D341Med (cell line): ENCODE data around the gene TYMP.

Source experiments
- DNase-seq: peaks from one replicate; pipeline ENCODE4 v3.0.0; 2012; ENCODE audit warnings: low spot score

Gene TYMP

DNA sequence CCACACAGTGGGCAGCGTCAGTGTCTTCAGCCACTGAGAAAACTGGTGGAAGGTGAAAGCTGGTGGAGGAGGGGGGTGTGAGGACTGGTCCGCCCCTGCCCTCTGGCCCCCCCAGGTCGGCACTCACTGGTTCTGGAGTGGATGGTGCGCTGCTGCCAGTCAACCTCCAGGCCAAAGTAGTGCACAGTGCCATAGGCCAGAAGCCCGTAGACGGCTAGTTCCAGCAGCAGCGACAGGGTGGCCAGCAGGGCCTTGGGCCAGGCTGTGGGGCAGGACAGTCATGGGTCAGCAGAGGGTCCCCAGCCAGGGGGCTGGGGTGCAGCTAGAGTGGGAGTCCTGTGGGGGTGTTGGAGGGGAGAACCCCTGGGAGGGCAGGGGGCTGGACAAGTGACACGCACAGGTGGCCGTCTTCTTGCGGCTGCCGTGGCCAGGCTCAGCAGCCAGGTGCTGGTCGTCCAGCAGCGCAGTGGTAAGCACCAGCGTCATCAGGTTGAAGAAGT is 24.5 kb downstream of the TYMP start:
- DNase-seq, result no peak

DNA sequence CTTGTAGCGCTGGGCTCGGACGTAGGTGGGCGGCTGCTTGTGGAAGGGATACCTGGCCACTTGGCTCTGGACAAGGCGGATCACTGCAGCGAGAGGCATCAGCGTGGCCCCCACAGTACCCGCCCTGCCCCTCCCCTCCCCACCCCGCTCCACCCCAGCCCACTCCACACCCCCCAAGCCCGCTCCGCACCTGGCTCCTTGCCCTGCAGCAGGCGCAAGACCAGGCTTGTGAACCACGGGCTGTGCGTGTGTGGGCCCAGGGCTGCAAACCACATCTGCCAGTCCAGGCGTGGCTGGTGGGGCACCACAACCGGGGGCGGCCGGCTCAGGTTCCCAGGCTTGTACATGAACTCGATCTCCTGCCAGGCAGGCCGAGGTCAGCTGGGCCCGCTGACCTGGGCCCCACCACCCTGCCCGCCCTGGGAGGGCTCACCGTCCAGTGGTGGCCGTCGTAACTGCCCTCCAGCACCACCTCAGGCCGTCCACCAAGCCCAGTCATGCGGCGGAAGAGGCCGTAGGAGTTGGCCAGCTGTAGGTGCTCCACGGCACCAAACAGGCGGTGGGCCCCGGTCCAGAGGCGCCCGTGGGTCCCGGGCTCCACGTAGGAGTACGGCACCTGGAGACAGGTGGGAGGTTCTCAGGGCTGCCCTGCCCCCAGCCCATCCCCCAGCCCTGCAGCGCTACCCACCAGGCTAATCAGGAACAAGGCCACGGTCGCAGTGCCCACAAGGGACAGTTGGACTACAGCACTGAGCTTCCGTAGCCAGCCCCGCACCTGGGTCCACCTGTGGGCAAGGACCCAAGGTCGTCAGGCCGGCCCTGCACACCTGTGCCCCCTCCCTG is 25.2 kb downstream of the TYMP start:
- no peak for DNase-seq

DNA sequence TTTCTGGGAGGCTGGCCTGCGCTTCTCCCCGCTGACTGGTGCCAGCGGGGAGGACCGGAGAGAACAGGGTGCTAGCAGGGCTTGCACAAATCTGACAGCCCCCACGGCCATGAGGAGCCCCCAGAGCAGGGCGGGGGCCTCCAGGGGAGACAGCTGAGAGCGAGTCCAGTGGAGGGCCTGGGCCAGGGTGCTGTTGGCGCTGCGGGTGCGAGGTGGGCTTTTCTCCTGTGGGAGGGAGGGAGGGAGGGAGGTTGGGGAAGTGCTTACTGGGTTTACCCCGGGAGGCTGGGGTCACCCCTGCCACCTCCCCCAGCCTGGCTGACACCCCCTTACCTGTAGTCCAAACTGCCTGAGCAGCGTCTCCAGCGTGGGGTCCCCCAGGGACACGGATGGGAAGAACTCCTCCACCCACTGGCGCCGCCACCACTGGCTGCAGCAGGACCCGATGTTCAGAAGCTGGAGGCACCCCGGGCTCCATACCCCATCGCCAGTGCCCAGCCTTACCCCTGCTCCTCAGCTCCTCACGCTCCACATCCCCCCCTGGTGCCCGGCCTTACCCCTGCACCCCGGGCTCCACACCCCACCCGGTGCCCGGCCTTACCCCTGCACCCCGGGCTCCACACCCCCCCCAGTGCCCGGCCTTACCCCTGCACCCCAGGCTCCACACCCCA is 26.2 kb downstream of the TYMP start:
- DNase-seq, result no peak

DNA sequence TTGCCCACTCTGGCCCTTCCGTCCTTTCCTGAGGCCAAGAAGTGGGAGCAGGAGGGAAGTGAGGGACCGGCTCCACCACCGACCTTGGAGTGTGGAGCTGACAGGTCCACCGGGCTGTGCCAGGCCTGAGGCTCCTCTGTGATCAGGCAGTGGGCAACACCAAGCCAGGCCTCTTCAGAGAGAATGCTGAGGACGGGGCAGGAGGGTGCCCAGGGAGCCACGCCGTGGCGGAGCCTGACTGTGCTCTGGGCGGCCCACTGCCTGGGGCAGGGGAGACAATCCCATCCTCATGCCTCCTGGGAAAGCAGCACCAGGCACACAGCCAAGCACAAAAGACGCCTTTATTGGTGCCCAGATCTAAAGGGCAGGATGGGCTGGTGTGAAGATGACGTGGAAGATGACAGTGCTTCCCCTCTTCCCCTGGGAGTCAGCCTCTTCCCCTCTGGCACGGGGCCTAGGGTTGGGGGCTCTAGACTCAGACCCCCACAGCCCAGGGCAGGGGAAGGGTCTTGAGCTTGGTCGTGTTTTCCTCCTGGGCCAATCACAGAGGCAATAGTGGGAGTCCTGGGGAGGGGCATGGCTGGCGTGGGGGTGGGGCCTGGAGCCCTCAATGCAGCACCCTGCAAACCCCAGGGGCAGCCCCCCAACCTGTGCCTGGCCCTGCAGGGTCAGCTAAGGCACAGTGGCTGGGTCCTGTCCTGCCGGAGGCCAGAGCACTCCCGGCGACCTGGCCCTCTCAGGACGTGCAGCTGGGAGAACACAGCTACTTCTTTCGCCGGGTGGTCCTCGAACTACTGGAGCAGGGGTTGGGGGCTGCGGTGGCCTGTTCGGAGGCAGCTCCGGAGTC is 27.0 kb downstream of the TYMP start:
- no peak for DNase-seq

DNA sequence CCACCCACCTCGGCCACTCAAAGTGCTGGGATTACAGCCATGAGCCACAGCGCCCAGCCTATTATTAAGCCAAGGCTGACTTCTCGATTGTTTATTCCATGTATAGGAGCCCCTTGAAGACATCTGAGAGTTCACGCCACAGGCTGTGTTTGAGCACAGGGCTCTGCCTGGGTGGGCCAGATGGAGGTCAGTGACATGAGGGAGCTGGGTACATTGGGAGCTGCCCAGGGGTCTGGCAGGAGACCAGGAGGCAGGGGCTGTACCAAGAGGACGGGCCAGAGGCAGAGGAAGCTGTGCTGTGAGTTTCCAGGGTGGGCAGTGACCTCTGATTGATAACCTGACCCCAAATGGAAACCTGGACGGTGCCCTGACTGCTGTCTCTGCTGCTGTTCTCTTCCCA is 27.7 kb downstream of the TYMP start:
- DNase-seq, result no peak

DNA sequence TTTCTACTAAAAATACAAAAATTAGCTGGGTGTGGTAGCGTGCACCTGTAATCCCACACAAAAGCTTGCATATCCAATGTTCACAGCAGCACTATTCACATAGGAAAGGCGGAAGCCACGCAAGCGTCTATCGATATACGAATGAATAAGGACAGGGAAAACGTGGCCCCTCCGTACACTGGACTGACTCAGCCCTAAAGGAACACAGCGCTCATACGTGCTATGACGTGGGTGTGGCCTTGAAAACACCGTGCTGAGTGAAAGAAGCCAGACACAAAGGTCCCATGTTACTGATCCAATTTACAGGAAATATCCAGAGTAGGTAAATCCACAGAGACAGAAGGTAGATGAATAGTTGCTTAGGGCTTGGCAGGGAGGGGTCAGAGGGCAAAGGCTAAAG is 29.4 kb downstream of the TYMP start:
- DNase-seq, result no peak

- DNase-seq, result peak; percentile 77
Observed at GRCh38 chr22:50498322-50498890, 31.4 kb downstream of the TYMP start.

- DNase-seq, result no peak
Observed at GRCh38 chr22:50497093-50497492, 32.7 kb downstream of the TYMP start.

GRCh38 chr22:50490531-50491308 is 39.1 kb downstream of the TYMP start:
- no peak for DNase-seq

- DNase-seq, result no peak
Observed at GRCh38 chr22:50489363-50490243, 40.2 kb downstream of the TYMP start.

- DNase-seq, result no peak
Observed at GRCh38 chr22:50488886-50489285, 40.9 kb downstream of the TYMP start.

DNA sequence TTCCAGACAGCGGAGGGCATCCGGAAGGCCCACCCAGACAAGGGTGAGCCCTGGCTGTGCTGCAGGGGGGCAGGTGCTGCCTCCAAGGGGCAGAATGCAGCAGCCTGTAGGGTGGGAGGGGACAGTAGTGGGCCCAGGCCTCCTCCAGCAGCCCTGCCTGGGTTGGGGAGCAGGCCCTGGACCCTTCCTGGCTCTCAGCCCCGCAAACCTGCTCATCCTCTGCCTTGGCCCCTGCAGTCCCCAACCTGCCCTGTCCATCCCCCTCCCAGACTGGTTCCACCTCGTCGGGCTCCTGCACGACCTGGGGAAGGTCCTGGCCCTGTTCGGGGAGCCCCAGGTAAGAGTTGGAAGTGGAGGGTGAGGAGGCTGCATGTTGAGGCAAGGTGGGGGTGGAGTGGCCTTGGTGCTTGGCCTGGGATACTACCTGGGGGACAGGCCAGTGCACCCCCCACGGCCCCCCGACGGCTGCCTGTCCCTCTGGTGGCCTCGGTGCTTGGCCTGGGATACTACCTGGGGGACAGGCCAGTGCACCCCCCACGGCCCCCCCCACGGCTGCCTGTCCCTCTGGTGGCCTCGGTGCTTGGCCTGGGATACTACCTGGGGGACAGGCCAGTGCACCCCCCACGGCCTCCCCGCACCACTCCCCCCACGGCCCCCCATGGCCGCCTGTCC is 41.7 kb downstream of the TYMP start:
- DNase-seq, result no peak

DNA sequence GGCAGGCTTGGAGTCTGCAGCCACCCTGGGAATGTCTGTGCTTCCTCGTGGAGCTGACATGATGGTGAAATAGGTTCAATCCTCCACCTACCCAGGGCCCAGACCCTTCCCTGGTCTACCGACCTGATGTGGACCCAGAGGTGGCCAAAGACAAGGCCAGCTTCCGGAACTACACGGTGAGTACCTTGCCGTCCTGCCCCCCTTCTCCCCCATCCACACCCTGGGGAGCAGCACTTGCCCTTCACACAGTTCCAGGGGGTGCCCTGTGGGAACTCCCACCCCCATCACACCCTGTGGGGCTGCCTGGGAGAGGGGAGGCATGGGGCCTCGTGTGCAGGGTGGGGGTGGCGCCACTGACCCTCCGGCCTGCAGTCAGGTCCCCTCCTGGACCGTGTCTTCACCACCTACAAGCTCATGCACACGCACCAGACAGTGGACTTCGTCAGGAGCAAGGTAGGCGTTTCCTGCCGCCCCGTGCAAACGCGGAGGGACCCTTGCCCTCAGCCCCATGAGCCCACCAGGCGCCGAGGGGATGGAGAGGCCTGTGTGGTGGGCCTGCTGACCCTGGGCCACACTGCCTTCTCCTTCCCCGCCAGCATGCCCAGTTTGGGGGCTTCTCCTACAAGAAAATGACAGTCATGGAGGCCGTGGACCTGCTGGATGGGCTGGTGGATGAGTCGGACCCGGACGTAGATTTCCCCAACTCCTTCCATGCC is 42.4 kb downstream of the TYMP start:
- no peak for DNase-seq

DNA sequence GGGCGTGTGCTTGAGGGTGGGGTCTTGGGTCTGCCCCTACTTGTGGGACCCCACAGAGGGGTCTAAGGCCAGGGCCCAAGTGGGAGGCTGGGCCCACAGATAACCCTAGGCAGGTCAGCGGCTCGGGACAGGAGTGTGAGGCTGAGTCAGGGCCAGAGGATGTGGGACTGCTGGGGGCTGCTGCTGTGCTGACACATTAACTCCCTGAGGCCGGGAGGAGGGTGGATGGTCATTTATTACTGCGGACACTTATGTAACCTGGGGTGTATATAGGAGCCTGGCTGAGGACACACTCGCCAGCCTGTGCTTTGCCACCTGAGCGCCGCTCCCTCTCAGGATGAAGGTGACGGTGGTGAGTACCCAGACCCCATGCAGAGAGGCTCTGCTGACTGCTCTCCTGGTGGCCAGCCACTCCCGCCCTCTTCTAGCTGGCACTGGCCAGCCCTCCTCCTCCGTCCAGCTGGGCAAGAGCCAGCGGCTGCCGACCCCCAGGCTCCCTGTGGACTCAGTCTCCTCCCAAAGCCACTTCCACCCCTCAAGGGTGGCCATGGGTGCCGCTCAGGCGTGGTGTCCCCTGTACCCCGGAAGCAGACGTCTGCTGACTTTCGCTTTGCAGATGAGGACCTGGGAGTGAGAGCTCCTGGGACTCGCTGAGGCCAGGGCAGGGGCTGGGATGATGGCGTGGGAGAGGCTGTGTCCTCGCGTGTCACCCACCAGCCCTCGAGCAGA is 43.1 kb downstream of the TYMP start, which contains the start of gene MIOX:
Gene MIOX, plus strand, starts transcription at position 299 of the 729 bp plus-strand sequence. Its CDS starts 39 bp downstream, at position 338.
- DNase-seq, result no peak

DNA sequence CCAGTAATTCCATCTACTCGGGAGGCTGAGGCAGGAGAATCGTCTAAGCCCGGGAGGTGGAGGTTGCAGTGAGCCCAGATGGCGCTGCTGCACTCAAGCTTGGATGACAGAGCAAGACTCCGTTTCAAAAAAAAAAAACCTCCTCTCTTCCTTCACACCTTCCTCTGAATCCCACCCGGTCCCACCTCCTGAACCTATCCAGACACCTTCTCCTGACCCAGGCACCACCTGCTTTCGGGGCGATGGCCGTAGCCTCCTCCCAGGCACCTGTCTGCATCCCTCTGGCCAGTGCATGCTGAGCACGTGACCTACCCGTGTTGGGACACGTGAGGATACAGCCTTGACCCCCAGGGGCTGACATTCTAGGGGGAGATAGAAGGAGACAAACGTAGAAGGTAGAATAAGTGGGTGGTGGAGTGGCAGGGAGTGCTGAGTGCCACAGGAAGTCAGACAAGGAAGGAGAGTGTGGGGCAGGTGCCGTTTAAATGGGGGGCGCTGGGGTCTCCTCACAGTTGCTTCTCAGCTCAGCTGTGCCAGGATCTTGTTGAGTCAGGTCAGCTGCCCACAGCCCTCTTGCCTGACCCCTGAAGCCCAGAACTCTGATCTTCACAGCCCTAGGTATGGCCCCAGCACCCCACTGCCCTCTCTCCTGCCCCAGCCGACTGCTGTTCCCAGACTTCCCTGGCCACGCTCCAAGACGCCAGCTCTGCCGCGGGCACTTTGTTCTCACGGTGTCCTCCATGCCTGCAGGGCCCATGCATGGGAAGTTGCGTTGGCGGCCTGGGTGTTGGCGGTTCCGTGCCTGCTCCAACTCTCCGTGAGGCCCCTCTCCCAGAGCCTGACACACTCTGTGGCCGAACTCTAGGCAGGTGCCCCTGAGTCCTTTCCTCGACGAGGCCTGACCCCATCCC is 44.3 kb downstream of the TYMP start:
- no peak for DNase-seq

DNA sequence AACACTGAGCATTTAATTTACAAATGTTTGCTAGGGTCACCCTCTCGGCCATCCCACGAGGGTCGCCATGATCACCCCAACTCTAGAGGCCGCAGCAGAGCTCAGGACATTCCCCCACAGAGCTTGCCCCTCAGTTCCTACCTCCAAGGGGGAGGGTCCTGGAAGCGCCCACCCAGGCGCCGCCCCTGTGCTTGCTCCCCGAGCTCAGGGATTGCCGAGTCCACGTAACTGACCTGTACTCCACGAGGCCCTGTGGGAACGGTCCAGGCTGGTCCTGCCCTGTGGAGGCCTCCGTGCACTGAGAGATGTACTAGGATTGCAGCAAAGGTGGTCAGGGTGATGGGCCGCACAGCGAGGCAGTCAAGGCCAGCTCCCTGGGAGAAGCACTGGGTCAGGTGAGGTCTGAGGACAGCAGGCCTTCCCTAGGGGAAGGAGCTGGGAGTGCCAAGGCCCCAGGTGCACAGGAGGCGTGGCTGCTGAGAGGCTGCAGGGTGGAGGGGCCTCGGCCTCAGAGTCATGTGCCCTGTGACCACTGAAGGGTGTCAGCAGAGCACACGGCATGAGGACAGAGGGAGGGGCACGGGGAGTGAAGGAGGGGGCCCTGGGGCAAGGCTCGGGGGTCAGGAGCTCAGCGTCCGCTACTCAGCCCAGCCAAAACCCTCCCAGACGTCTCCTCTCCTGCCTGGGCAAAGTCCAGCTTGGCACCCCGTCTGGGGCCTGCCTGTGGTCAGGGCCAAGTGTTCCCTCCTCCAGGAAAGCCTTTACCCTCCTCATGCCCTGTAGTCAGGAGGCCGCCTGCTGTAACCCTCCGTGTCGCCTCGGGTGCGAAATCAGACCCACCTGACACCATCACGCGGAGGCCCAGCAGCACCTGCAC is 45.6 kb downstream of the TYMP start:
- DNase-seq, result no peak
